CMK (cell line): ENCODE measurements around the gene UBXN6.

Source experiments
- DNase-seq: peaks from one replicate; pipeline ENCODE4 v3.0.0-alpha.2; 2010; ENCODE audit warnings: low read depth

UBXN6 gene, protein sequence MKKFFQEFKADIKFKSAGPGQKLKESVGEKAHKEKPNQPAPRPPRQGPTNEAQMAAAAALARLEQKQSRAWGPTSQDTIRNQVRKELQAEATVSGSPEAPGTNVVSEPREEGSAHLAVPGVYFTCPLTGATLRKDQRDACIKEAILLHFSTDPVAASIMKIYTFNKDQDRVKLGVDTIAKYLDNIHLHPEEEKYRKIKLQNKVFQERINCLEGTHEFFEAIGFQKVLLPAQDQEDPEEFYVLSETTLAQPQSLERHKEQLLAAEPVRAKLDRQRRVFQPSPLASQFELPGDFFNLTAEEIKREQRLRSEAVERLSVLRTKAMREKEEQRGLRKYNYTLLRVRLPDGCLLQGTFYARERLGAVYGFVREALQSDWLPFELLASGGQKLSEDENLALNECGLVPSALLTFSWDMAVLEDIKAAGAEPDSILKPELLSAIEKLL

DNA sequence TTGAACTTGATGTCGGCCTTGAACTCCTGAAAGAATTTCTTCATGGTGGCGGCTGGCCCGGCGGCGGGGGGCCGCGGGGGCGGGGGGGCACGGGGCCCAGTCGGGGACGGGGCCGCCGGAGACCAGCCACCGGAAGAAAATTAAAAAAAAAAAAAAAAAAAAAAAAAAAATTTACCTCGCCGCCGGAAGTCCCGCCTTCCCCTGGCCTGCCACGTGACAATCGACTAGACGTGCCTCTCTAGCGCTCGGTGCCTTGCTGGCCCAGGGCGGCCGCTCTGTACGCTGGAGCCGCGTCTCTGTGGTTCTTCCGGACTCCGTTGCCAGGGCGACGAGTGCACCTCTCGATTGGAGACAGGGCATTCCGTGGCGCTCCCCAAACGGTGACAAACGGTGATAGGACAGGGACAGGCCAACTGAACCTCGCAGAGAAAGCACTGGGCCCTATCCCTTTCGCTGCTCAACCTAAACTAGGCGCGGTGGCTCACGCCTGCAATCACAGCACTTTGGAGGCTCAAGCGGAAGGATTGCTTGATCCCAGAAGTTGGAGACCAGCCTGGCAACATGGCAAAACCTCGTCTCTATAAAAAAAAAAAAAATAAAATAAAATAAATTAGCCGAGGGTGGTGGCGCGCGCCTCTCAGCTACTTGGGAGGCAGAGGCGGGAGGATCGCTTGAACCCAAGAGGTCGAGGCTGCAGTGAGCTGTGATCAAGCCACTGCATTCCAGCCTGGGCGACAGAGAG lies at the start of gene UBXN6:
UBXN6 (minus strand) TSS at position 141 of the 742 bp plus-strand sequence; CDS start at position 44, 97 bp downstream.
- peak; percentile 91 for DNase-seq

DNA sequence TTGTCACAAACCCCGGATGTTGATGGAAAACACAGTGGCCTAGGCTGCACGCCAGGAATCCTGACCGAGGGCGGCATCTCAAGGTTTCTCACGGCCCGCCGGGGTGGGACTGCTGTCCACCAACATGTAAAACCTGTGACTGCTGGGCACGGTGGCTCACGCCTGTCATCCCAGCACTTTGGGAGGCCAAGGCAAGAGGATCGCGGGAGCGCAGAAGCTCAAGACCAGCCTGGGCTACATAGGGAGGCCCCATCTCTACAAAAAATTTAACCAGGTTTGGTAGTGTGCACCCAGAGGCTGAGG lies 49.5 kb upstream of the UBXN6 start:
- DNase-seq = no peak

DNA sequence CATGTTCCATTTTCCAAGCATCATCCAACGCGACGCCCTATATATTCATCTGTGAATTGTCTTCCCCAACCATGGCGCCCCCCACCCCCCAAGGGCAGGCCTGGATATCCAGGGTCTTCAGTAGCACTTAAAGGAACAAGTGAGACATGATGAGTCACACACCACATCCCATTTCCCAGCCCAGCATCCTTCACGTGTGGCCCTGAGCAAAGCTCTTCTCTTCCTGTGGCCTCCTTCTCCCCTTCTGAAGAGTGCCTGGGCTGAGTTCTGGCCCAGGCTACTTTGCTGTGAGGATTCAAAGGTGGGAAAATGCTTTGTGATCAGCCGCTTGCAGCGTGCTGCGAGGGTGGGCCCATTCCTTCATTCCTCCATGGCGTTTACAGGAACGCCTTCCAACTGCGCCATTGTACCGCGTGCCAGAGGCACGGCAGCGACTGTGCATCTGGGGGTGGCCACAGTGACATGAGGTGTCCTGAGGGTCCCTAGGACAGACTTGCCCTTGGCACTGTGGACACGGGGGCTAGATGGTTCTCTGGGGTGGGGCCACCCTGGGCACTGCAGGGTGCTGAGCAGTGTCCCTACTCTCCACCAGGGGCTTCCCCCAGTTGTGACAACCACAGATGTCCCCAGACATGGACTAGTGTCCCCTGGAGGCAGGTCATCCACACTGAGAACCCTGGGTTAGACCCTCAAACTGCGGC lies 49.0 kb upstream of the UBXN6 start:
- no peak for DNase-seq

DNA sequence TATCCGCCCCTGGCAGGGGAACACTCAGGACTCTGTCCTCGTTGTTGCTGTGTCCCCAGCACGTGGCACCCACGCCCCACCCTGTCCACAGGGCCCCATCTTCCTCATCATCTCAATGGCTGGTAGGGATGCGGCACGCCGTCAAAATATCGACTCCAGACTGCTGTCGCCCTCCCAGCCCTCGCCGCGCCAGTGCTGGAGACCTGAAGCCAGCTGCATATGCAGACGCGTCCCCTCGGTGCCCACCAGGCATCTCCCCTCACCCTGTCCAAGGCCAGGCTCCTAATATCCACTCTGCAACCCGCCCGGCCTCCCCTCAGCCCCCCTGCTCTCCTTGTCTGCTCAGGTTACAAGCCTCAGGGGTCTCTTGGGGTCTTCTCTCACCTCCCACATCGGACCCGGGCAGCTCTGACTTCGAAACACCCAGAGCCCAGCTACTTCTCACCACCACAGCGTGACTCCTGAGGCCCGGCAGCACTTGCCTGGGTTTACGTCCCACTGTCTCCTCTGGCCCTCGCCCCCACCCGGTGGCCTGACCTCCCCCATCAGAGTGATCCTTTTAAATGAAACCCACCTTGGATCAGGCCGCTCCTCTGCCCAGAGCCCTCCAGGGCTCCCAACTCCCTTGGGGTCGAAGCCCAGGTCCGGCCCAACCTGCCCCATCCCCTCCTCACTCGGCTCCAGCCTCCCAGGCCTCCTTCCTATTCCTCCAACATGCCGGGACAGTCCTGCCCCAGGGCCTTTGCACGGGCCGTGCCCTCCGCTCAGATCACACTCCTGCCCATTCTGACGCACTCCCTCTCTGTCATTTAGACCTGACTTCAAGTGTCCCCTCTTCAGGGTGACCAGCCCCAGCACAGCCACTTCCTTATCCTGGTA lies 48.2 kb upstream of the UBXN6 start:
- DNase-seq = no peak

DNA sequence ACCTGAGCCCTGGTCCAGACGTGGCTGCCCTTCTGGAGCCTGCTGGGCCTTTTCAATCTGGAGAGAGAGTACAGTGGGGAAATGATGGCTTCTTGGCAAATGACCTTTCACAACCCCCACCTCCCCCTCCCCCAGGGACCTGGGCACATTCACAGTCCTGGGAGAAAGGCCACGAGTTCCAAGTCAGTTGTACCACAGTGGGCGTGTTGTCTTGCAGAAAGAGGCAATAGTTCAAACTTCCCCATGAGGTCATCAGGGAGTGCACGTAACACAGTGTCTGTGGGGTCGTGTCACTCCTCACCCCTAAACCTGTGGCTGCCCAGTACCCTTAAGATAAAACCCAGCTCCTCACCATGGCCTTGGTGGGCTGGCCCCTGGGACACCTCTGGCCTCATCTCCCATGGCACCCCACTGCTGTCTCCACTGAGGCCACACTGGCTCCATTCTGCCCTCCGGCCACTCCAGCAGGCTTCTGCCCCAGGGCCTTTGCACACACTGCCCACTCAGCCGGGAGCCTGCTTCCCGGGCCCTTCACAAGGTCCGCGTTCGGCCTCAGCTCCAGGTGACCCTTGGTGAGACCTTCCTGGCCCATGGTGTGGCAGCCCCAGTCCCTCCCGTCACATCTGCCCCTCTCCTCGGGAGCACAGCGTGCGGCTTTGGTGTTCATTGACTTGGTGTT lies 47.4 kb upstream of the UBXN6 start:
- no peak for DNase-seq

DNA sequence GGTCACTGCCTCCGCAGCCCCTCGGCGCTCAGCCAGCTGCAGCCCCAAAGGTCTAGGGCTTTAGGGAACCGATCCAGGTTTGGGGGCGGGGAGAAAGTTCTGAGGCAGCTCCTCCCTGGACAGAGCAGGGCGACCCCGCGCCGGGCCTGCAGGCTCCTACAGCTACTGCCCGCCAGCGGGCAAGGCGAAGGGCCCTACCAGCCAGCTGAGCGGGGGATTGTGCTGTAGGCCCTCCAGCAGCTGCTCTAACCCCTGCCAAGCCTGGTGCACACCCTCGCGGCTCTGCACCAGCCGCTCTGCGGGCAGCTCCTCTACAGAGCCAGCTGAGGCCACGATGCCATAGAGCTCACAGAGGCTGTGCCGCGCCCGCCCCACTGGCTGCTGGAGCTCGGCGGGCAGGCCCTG lies 46.7 kb upstream of the UBXN6 start:
- DNase-seq = no peak

DNA sequence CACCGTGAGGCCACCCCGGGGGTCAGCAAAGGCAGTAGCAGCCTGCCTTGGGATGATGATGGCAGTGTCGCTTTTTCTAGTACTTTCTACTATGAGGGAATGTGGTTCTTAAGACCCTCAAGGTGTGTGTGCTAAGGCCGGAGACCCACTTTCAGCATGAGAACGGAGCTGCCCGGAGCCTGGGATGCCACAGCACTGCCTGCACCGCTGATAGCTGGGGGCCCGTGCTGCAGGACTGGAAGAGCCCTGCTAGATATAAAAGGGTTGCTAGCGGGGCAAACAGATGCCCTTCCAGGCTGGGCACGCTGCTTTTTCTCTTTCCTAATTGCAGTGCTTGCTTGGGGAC lies 46.2 kb upstream of the UBXN6 start:
- DNase-seq = no peak

DNA sequence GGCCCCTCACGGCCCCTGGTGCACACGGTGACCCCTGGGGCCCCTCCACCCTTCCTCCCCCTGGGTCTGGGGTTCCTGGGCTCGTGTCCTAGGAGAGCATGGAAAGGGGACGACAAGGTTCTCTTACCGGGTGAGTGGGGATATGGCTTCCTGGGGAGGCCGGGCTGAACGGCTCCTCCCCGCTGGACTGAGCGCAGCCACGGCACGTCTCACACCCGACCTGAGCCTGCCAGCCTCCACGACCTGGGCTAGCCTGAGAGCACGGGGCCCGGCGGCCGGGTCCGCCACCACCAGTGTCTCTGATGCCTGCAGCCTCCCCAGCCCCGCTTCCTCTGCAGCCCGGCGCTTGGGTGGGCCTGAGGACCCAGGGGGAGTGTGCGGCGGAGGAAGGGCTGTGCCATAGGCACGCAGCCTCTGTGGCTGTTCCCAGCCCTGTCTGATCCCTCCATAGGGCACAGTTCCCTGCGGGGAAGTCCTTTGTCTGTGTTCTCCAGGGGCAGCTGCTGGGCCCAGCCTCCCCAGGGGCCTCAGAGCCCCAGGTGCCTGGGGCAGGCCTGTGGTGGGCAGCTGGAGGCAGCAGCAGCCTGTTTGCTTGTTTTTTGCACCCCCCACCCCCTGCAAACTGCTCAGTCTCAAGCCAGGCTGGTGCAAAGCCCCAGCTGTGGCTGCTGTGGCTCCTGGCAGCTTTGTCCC lies 45.7 kb upstream of the UBXN6 start:
- no peak for DNase-seq

DNA sequence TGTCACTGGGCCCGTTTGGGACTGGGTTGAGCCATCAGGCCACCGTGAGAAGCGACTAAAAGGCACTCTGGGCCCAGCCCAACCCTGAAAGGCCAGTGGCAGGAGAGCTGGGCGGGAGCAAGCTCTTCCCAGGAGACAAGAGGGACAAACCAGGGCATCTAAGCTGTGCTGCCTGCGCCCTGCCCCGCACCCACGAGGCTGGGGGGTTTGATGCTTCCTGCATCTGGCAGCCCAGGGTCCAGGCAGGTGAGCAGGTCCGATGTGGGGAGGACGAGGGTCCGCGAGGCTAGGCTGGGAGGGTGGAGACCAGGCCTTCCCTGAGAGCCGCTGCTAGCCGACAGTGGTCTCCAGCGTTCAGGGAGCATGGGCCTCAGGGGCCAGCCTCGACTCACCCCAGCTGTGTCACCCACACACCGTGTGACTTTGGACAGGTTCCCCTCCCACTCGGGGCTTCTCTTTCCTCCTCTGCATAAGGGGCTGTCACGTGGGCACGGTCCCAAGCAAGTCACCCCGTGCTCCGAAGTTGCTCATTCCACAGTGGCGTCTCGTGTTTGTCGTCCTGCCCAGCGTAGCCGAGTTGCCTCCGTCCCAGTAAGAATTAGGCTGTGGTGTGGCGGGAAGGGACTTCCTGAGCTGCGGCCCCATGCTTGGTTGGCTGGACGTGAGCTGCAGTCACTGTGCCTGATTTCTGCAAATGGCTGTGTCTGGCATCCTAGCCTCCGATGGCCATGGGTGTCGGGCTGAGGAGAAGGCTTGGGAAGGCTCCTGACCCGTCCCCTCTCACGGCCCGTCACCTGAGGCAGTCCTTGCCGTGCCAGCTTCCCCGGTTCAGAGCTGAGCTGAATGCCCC lies 44.9 kb upstream of the UBXN6 start:
- no peak for DNase-seq

DNA sequence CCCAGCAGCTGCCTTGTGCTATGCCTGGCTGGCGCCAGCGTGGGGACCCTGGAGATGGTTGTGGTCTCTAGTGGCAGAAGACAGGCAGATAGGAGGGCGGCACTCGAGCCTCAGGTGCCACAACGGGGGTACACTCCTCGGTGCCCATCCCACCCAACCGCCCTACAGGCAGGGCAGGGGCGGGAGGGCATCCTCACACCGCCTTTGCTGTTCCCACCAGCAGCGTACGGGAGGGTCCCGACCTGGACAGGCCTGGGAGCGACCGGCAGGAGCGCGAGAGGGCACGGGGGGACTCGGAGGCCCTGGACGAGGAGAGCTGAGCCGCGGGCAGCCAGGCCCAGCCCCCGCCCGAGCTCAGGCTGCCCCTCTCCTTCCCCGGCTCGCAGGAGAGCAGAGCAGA lies 44.1 kb upstream of the UBXN6 start:
- DNase-seq = no peak

DNA sequence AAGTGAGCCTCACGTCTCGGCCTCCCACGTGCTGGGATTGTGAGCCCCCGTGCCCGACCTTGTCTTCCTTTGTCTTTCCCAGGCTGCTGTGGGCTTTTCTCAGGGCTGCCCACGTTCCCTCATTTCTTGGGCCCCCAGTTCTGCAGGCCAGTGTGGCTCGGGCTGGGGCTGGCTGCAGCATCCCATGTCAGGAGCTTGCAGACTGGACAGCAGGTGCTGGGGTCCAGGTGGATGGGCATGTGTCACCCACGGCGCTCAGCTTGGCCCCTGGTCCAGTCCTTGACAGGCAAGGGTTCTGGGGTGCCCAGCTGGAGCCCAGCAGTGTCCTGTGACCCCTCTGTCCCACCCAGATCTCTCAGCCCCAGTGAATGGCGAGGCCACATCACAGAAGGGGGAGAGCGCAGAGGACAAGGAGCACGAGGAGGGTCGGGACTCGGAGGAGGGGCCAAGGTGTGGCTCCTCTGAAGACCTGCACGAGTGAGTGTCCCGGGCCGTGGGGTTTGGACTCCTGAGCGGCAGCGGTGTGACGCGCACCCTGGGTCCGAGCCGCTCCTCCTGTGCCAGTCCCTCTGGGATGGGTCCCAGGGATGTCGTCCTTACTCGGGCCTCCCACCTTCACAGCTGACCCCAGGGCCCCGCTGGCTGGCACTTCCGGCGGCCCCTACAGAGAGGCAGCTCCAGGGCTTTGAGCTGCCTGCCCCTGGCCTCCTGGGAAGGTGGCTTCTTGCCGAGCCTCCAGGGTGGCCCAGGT lies 43.4 kb upstream of the UBXN6 start:
- DNase-seq = no peak

DNA sequence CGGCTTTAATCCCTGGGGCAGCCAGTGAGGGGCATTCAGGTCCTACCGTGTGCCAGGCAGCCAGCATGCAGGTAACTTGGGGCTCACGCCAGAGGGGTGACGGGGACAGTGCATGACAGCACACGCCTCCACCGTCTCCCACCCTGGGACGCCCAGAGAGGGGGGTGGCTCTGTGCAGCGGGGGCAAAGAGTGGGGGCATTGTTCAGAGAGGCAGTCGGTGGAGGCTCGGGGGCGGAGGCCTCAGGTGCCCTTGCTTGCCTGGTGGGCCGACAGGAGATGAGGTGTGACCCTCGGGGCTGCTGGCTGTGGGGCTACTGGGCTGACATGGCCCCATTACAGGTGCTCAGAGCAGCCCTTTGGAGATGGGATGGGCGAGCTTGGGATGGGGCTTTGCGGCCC lies 42.3 kb upstream of the UBXN6 start:
- no peak for DNase-seq

DNA sequence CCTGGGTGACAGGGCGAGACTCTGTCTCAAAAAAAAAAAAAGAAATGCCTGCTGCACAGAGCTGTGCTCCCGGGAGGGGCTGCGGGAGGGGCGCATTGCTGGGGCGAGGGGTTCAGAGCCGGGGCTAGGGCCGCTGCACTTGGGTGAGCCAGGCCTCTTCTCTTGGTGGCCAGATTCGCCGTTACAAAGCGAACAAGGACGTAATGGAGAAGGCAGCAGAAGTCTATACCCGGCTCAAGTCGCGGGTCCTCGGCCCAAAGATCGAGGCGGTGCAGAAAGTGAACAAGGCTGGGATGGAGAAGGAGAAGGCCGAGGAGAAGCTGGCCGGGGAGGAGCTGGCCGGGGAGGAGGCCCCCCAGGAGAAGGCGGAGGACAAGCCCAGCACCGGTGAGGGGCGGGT lies 41.7 kb upstream of the UBXN6 start:
- no peak for DNase-seq

DNA sequence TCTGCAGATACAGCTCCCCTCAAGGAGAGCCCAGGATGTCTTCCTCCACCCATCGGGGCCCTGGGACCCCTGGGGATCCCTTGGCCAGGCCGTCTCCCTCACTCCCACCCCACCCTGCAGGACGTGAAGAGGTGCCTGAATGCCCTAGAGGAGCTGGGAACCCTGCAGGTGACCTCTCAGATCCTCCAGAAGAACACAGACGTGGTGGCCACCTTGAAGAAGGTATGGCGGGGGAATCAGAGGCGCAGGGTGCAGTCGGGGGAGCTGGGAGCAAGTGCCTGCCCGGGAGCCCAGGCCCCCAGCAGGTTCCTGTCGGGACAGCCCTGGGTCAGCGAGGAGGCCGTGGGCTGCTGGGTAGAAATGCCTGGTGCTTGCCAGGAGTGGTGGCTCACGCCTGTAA lies 41.1 kb upstream of the UBXN6 start:
- DNase-seq = no peak

DNA sequence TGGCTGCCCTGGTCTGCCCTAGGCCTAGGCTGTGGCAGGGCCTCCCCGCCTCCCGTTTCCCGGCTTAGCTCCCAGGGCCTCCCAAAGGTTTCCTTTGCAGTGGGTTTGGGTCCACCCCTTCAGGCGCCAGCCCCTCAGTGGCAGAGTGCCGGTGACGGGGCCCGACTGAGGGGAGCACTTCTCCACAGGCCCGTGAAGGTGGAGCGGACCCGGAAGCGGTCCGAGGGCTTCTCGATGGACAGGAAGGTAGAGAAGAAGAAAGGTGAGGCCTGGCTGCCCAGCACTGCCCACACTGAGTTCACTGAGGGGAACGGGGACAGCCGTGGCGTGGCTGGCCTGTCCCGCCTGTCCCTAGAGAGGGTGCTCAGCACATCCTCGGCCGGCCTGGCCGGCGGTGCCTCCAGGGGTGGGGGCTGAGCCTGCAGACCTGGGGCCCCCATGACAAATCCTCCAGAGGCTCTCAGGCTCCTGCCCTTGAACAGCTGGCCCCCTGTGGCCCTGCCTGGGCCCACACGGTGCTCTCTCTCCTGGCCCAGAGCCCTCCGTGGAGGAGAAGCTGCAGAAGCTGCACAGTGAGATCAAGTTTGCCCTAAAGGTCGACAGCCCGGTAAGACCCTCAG lies 40.3 kb upstream of the UBXN6 start:
- DNase-seq = no peak

DNA sequence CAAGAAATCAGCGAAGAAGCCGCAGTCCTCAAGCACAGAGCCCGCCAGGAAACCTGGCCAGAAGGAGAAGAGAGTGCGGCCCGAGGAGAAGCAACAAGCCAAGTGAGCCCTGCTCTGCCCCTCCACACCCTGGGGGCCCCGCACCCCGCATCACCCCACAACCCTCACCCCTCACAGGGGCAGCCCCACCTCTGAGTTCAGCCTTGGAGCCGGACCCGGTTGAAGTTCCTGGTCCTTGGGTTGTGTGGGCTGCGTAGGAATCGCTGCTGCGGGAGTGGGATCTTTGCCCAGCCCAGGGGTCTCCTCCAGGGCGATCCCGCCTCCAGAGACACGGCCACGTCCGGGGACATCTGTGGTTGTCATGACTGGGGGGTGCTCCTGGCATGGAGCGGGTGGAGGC lies 38.7 kb upstream of the UBXN6 start:
- DNase-seq = no peak

DNA sequence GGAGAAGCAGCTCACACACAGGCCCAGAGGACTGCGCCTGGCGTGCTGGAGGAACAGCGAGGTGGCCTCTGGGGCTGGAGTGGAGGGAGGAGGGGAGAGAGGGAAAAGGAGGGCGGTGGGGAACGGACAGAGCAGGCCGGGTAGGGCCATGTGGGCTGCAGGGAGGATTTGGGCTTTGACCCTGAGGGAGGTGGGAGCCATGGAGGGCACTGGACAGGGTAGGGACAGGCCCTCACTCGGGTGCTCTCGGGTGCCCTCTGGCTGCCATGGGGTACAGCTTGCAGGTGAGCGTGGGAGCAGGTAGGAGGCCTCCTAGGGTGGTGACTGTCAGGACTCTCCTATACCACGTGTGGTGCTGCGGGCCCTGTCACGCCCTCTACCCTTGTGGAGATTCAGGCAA lies 37.9 kb upstream of the UBXN6 start:
- no peak for DNase-seq

DNA sequence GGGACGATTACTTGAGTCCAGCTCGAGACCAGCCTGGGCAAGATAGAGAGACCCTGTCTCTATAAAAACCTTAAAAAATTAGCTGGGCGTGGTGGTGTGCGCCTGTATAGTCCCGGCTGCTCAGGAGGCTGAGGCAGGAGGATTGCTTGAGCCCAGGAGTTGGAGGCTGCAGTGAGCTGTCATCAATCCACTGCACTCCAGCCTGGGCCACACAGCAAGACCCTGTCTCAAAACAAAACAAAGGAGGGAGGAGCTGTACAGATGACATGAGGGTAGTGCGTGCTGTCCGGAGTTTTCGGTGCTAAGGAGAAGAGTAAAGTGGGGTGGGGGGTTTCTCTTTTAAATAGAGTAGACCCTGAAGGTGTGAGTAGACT lies 37.1 kb upstream of the UBXN6 start:
- no peak for DNase-seq
